A673 (cell line): ENCODE measurements around the gene KCNMB1. TPM values are rescaled to one million over a fixed set of nuclear protein-coding genes. Genes with fewer than 3 reads are reported as not detected.

Experiments
- BruUV-seq: library from RNA; stranded (reverse); fragments of 400-500 nt; replicated peaks from 2 replicates; lab custom pipeline; 2021; lab: Mats Ljungman, UMichigan
- CTCF ChIA-PET: fragments of 300-600 bp; sonication (Branson Sonifier 250); formaldehyde crosslinking; loops from one replicate; lab custom pipeline; 2022; ENCODE audit warnings: antibody characterized with exemption; lab: Charles Lee
- POLR2A ChIA-PET: fragments of 300-600 bp; sonication (Branson Sonifier 250); formaldehyde crosslinking; loops from one replicate; lab custom pipeline; 2022; ENCODE audit warnings: antibody characterized with exemption; ENCODE audit not compliant: low non-redundant PET; lab: Charles Lee
- DNase-seq: peaks from one replicate; pipeline ENCODE4 v3.0.0-alpha.2; 2015; ENCODE audit warnings: low spot score
- H3K27ac ChIP-seq: fragments of 200-600 bp; sonication (generic); 2 replicates; pipeline ENCODE4 v1.5.1; 2016; ENCODE audit warnings: mixed run types, low read depth, mild to moderate bottlenecking, mixed read lengths, antibody characterized with exemption, low read length; ENCODE audit not compliant: poor library complexity, severe bottlenecking
- H3K27me3 ChIP-seq: fragments of 200-600 bp; sonication (generic); replicated peaks from 2 replicates; pipeline ENCODE4 v1.6.1; 2017; ENCODE audit warnings: mixed run types, low read depth, mild to moderate bottlenecking, mixed read lengths, antibody characterized with exemption, low read length; ENCODE audit not compliant: insufficient read depth, poor library complexity
- H3K36me3 ChIP-seq: fragments of 200-600 bp; sonication (generic); 2 replicates; pipeline ENCODE4 v1.6.1; 2016; ENCODE audit warnings: mixed run types, mild to moderate bottlenecking, mixed read lengths, antibody characterized with exemption, low read length; ENCODE audit not compliant: insufficient read depth, poor library complexity, severe bottlenecking
- H3K4me1 ChIP-seq: fragments of 200-600 bp; sonication (generic); 2 replicates; pipeline ENCODE4 v1.6.1; 2017; ENCODE audit warnings: mixed run types, mild to moderate bottlenecking, mixed read lengths, antibody characterized with exemption, low read length; ENCODE audit not compliant: insufficient read depth, poor library complexity, severe bottlenecking
- H3K4me3 ChIP-seq: fragments of 200-600 bp; sonication (generic); 2 replicates; pipeline ENCODE4 v1.5.1; 2016; ENCODE audit warnings: low read depth, mixed run types, mild to moderate bottlenecking, mixed read lengths, low read length; ENCODE audit not compliant: poor library complexity, severe bottlenecking
- H3K9me3 ChIP-seq: fragments of 200-600 bp; sonication (generic); 2 replicates; pipeline ENCODE4 v1.6.1; 2016; ENCODE audit warnings: mixed run types, low read depth, mild to moderate bottlenecking, mixed read lengths, antibody characterized with exemption, low read length; ENCODE audit not compliant: poor library complexity, severe bottlenecking
- EZH2 ChIP-seq: fragments of 200-600 bp; sonication (generic); IDR thresholded peaks from 2 replicates; pipeline ENCODE4 v1.6.1; 2017; ENCODE audit warnings: borderline replicate concordance, low read depth, mild to moderate bottlenecking, mixed read lengths, antibody characterized with exemption, low read length; ENCODE audit not compliant: poor library complexity, severe bottlenecking
- intact Hi-C: fragments of 100-400 bp; cut with micrococcal nuclease; formaldehyde crosslinking; loops from one replicate; pipeline ENCODE4 v1.10.0; 2022; ENCODE audit not compliant: unreplicated experiment
- total RNA-seq: library from RNA; stranded (reverse); gene quantifications from 2 replicates; pipeline ENCODE4 v1.2.3, GENCODE V29; 2021
- TF ChIP-seq, protein P1 (sequence below): fragments of 300-800, 200-600 bp; sonication (generic); conservative IDR thresholded peaks from 2 replicates; pipeline ENCODE4 v1.5.1; 2017; ENCODE audit warnings: low read depth, mild to moderate bottlenecking, antibody characterized with exemption, low read length, moderate library complexity, mixed read lengths

Gene KCNMB1
- total RNA-seq, 1 experiment from 2014 or later, result not detected

DNA sequence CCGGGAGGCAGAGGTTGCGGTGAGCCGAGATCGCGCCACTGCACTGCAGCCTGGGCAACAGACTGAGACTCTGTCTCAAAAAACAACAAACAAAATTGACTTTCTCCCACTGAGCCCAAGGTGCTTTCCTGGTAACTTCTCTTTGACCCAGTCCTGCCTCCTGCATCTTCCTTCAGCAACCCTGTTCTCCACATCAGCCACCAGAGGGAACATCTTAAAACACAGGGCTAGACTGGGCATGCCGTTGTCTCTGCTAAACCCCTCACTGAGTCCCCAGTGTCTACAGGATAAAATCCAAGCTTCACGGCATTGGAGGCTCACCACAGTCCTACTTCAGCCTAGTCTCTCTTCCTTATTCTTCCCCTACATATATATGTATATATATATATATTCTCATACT, 39.8 kb upstream of the KCNMB1 start:
- H3K27me3 ChIP-seq, result no peaks in the 10 kb centered on the region
- ChIA-PET CTCF (no interaction called here), POLR2A (no interaction called here)
- H3K9me3 ChIP-seq, result no peaks in the 10 kb centered on the region
- TF ChIP-seq, protein P1, sequence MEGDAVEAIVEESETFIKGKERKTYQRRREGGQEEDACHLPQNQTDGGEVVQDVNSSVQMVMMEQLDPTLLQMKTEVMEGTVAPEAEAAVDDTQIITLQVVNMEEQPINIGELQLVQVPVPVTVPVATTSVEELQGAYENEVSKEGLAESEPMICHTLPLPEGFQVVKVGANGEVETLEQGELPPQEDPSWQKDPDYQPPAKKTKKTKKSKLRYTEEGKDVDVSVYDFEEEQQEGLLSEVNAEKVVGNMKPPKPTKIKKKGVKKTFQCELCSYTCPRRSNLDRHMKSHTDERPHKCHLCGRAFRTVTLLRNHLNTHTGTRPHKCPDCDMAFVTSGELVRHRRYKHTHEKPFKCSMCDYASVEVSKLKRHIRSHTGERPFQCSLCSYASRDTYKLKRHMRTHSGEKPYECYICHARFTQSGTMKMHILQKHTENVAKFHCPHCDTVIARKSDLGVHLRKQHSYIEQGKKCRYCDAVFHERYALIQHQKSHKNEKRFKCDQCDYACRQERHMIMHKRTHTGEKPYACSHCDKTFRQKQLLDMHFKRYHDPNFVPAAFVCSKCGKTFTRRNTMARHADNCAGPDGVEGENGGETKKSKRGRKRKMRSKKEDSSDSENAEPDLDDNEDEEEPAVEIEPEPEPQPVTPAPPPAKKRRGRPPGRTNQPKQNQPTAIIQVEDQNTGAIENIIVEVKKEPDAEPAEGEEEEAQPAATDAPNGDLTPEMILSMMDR, result peak; percentile 28; the same call in 1 of the 2 replicates
- TF ChIP-seq EZH2, result no peak
- H3K36me3 ChIP-seq, result no peaks in the 10 kb centered on the region
- H3K4me1 ChIP-seq, result peaks cover 14% of the 10 kb centered on the region
- DNase-seq, result peak; percentile 46
- H3K27ac ChIP-seq, result no peak overlapping the region
- intact Hi-C loops, result loop anchor here (5.0 kb wide), 1 partner anchor 327 kb away; no protein-coding TSS in a partner anchor
- no peak overlapping the region for H3K4me3 ChIP-seq
- no TSS peak for BruUV-seq

DNA sequence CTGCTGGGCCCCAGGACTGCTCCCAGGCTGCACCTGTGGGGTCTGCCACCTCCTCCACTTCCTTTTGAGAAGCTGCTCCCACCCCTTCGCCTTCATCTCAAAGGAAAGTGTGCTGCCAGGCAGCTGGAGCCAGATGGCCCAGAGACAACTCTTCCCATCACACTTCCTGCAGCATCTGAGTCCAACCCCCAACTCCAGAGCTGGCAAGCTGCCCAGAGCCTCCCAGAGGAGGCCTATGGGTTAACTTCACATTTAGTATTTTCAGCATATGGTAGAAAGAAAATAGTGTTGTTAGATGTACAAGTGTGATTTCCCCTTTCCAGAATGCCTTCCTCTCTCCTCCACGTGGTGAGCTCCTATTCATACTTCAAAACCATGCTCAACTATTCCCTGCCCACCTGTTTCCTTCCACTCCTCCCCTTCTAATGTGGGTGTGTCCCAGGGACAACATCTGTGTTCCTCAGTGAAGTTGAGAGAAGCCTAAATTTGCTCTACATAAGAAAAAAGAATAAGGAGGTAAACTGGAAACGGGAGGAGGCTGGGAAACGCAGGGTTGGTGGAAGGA, 38.6 kb upstream of the KCNMB1 start:
- no peaks in the 10 kb centered on the region for H3K36me3 ChIP-seq
- no peaks in the 10 kb centered on the region for H3K27me3 ChIP-seq
- ChIA-PET POLR2A (interaction anchor here (0.6 kb wide), 1 partner anchor 456 kb away, joined by 16 read pairs; no protein-coding TSS in a partner anchor), CTCF (interaction anchor here (0.5 to 0.7 kb wide), 2 partner anchors 18 to 176 kb away, joined by 3 read pairs; no protein-coding TSS in a partner anchor)
- H3K9me3 ChIP-seq, result no peaks in the 10 kb centered on the region
- TF ChIP-seq, protein P1, result no peak
- TF ChIP-seq EZH2, result no peak
- peak; percentile 75 for DNase-seq
- no peak overlapping the region for H3K4me3 ChIP-seq
- intact Hi-C loops, result loop anchor here (5.0 kb wide), 1 partner anchor 325 kb away; no protein-coding TSS in a partner anchor
- no TSS peak for BruUV-seq
- peaks cover 14% of the 10 kb centered on the region for H3K4me1 ChIP-seq
- H3K27ac ChIP-seq, result no peak overlapping the region

DNA sequence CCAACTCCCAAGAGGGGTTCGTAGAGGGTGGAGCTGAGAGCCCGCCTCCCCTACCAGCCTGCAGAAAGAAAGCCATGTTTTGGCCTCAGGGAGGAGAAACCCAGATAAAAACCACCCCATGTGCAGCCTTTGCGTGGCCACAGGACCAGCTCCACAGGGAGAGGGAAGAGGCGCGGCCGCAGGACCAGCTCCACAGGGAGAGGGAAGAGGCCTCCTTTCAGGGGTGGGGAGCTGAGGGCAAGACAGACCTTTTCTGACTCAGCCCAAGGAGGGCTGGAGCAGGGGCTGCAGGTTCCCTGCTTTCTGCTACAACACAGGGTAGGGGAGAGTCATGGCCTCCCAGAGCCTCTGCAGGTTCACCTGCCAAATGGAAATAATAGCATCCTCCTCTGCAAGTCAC, 37.6 kb upstream of the KCNMB1 start:
- no peak overlapping the region for H3K4me3 ChIP-seq
- no peaks in the 10 kb centered on the region for H3K27me3 ChIP-seq
- no peak for DNase-seq
- intact Hi-C loops, result loop anchor here (5.0 kb wide), 1 partner anchor 324 kb away; no protein-coding TSS in a partner anchor
- no peak overlapping the region for H3K27ac ChIP-seq
- ChIA-PET CTCF (no interaction called here), POLR2A (interaction anchor here (0.6 kb wide), 1 partner anchor 16 kb away, joined by 3 read pairs; no protein-coding TSS in a partner anchor)
- H3K36me3 ChIP-seq, result no peaks in the 10 kb centered on the region
- no TSS peak for BruUV-seq
- peaks cover 14% of the 10 kb centered on the region for H3K4me1 ChIP-seq
- H3K9me3 ChIP-seq, result no peaks in the 10 kb centered on the region
- TF ChIP-seq, protein P1, result no peak
- no peak for TF ChIP-seq EZH2
